ENCODE measurements around the gene SERTAD2. TPM values are rescaled to one million over a fixed set of nuclear protein-coding genes. Genes with fewer than 3 reads are reported as not detected.

Gene SERTAD2
- total and polyA plus RNA-seq, 2 of the 4 experiments (the other 2 are of a cell fraction) = 5.0 to 11.0 TPM

DNA sequence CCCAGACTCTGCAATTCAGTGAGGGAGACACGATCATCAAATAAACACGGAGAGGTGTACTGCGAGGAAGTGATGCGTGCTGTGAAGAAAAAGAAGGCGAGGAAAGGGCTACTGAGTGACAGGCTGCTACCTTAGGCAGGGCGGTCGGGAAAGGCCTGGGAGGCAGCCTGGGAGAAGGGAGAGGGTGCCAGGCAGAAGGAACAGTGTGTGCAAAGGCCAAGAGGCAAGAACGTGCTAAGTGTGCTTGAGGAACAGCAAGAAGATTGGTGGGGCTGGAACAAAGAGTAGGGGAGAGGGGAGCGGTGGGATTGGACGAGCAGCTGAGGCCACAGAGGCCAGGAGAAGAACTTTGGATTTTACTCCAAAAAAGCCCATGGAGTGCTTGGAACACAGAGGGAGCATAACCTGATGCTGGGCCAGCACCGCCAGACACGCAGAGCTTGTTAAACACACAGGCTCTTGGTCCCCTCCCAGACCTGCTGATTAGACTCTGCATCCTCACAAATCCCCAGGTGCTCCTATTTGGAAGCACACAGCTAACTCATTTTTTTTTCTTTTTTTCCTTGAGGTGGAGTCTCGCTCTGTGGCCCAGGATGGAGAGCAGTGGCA is 30.4 kb downstream of the SERTAD2 start:
- H3K27ac ChIP-seq (ENCODE audit: insufficient read depth, low read length) = no peak overlapping the region
- H2AFZ ChIP-seq (replicated peaks; ENCODE audit: low read length, poor library complexity) = peak overlapping the region; percentile 46
- H3K4me2 ChIP-seq (ENCODE audit: low read depth, low read length) = no peak overlapping the region
- no peak overlapping the region for H2BK15ac ChIP-seq (ENCODE audit: low read depth, low read length)
- no peak overlapping the region for H4K91ac ChIP-seq (ENCODE audit: insufficient read depth, low read depth, low read length)
- no peaks in the 10 kb centered on the region for H3K9me3 ChIP-seq (ENCODE audit: control insufficient read depth, insufficient read depth, low read length)
- H4K5ac ChIP-seq (ENCODE audit: low read depth, low read length) = no peak overlapping the region
- in situ Hi-C loops (cut with MboI; ENCODE audit: low sequenced_read_pairs) = no loop called here
- intact Hi-C loops (cut with micrococcal nuclease) = no loop called here
- H3K9ac ChIP-seq (ENCODE audit: low read depth, low read length) = no peak overlapping the region
- CTCF ChIA-PET = no interaction called here
- H3K4me1 ChIP-seq (ENCODE audit: control insufficient read depth, insufficient read depth, low read length) = no peaks in the 10 kb centered on the region; the same call in 1 of the 2 replicates
- H2BK20ac ChIP-seq (ENCODE audit: low read depth, low read length) = no peak overlapping the region
- H4K20me1 ChIP-seq (ENCODE audit: insufficient read depth, low read length) = no peaks in the 10 kb centered on the region
- BruUV-seq (replicated peaks) = no TSS peak
- no peak overlapping the region for H2AK9ac ChIP-seq (replicated peaks; ENCODE audit: low read depth, low read length, poor library complexity)
- H3K14ac ChIP-seq (replicated peaks; ENCODE audit: low read depth, low read length) = no peak overlapping the region
- no peaks in the 10 kb centered on the region for H3K36me3 ChIP-seq (ENCODE audit: control insufficient read depth, insufficient read depth, low read length)
- no peak overlapping the region for H3K18ac ChIP-seq (ENCODE audit: low read depth, low read length)
- H3K56ac ChIP-seq (ENCODE audit: extremely low read depth, insufficient read depth, low read length) = no peak overlapping the region
- peaks cover 46% of the 10 kb centered on the region for H3K27me3 ChIP-seq (ENCODE audit: control insufficient read depth, insufficient read depth, low read length)
- H2BK120ac ChIP-seq (ENCODE audit: low read depth, low read length) = no peak overlapping the region
- H2AK5ac ChIP-seq (ENCODE audit: low read depth, low read length) = no peak overlapping the region
- H3K9me1 ChIP-seq (ENCODE audit: insufficient read depth, low read length) = no peaks in the 10 kb centered on the region
- dilution Hi-C loops (cut with HindIII; ENCODE audit: low sequenced_read_pairs, unreplicated experiment) = no loop called here
- H3K4ac ChIP-seq (ENCODE audit: low read depth, low read length) = no peak overlapping the region
- no peaks in the 10 kb centered on the region for H3K79me1 ChIP-seq (ENCODE audit: low read depth in 1 of 2, low read length in 2 of 2)
- WGBS, 2 experiments (ENCODE audit: extremely low coverage in 2 of 2, insufficient read length in 1 of 2) = 80% methylated on average over 1 of the region's 13 CpGs; no CpG with 5 or more reads in 1 of the 2 experiments
- H2BK5ac ChIP-seq (ENCODE audit: low read depth, low read length, poor library complexity, severe bottlenecking) = no peak overlapping the region
- H3K4me3 ChIP-seq (ENCODE audit: insufficient read depth, low read depth, low read length) = no peak overlapping the region
- no peak for DNase-seq
- H3K23ac ChIP-seq (ENCODE audit: low read depth, low read length) = no peak overlapping the region
- no peak for ATAC-seq (ENCODE audit: low read depth)
- no peak overlapping the region for H4K8ac ChIP-seq (ENCODE audit: low read depth in 2 of 2, low read length in 2 of 2)
- POLR2A ChIA-PET (ENCODE audit: unreplicated experiment) = no interaction called here
- TF ChIP-seq RAD21 (IDR thresholded peaks at IDR 0.05; ENCODE audit: low read length) (no peak), CHD1 (IDR thresholded peaks at IDR 0.05; ENCODE audit: low read depth, low read length) (no peak), FOS (IDR thresholded peaks at IDR 0.05; ENCODE audit: low read depth, low read length) (no peak), MAZ (IDR thresholded peaks at IDR 0.05; ENCODE audit: borderline replicate concordance, low read depth, low read length) (no peak), POLR2A (IDR thresholded peaks at IDR 0.05; ENCODE audit: low read depth, low read length) (no peak), CEBPB (IDR thresholded peaks at IDR 0.05; ENCODE audit: low read depth, low read length) (no peak), USF2 (IDR thresholded peaks at IDR 0.05; ENCODE audit: low read depth, low read length) (no peak), BHLHE40 (IDR thresholded peaks at IDR 0.05; ENCODE audit: low read depth, low read length) (no peak), MAFK (IDR thresholded peaks at IDR 0.05; ENCODE audit: low read depth, low read length) (no peak), MXI1 (IDR thresholded peaks at IDR 0.05; ENCODE audit: borderline replicate concordance, low read depth, low read length) (no peak), SMC3 (IDR thresholded peaks at IDR 0.05; ENCODE audit: low read depth, low read length) (no peak), NFE2L2 (IDR thresholded peaks at IDR 0.05; ENCODE audit: low read depth, low read length) (no peak), RCOR1 (IDR thresholded peaks at IDR 0.05; ENCODE audit: insufficient replicate concordance, low read length) (no peak), RFX5 (IDR thresholded peaks at IDR 0.05; ENCODE audit: low read depth, low read length) (no peak)
- TF ChIP-seq, protein P1, sequence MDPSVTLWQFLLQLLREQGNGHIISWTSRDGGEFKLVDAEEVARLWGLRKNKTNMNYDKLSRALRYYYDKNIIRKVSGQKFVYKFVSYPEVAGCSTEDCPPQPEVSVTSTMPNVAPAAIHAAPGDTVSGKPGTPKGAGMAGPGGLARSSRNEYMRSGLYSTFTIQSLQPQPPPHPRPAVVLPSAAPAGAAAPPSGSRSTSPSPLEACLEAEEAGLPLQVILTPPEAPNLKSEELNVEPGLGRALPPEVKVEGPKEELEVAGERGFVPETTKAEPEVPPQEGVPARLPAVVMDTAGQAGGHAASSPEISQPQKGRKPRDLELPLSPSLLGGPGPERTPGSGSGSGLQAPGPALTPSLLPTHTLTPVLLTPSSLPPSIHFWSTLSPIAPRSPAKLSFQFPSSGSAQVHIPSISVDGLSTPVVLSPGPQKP (IDR thresholded peaks at IDR 0.05; ENCODE audit: borderline replicate concordance, low read depth, low read length) = no peak
- TF ChIP-seq, protein P2, sequence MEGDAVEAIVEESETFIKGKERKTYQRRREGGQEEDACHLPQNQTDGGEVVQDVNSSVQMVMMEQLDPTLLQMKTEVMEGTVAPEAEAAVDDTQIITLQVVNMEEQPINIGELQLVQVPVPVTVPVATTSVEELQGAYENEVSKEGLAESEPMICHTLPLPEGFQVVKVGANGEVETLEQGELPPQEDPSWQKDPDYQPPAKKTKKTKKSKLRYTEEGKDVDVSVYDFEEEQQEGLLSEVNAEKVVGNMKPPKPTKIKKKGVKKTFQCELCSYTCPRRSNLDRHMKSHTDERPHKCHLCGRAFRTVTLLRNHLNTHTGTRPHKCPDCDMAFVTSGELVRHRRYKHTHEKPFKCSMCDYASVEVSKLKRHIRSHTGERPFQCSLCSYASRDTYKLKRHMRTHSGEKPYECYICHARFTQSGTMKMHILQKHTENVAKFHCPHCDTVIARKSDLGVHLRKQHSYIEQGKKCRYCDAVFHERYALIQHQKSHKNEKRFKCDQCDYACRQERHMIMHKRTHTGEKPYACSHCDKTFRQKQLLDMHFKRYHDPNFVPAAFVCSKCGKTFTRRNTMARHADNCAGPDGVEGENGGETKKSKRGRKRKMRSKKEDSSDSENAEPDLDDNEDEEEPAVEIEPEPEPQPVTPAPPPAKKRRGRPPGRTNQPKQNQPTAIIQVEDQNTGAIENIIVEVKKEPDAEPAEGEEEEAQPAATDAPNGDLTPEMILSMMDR (conservative IDR thresholded peaks at IDR 0.05; ENCODE audit: low read depth, low read length) = no peak
